Activated naive CD8-positive, alpha-beta T cell treated with anti-CD3 and anti-CD28 coated beads, Interleukin-2, amount 10 ng/mL, durations not matched to agents 7 days and 5 days (primary cell): Measurements from ENCODE around the gene CDC20. TPM values are rescaled to one million over a fixed set of nuclear protein-coding genes. Genes with fewer than 3 reads are reported as not detected.

ENCODE experiments used
- ATAC-seq: fragments of 150-1000 bp; cut with Tn5 transposase; one replicate; pipeline ENCODE4 v1.10.0; 2021; ENCODE audit warnings: low read depth, moderate library complexity
- POLR2A ChIA-PET: fragments of 350-600 bp; sonication (Branson Sonifier 250); formaldehyde crosslinking; loops from one replicate; lab custom pipeline; 2021; ENCODE audit warnings: antibody characterized with exemption; lab: Charles Lee
- DNase-seq: peaks from one replicate; pipeline ENCODE4 v3.0.0; 2021
- H3K27ac Mint-ChIP-seq: one replicate; pipeline ENCODE4 v1.8.0; 2022; ENCODE audit warnings: mild to moderate bottlenecking, mixed read lengths
- H3K27me3 Mint-ChIP-seq: one replicate; pipeline ENCODE4 v1.8.0; 2022; ENCODE audit warnings: mild to moderate bottlenecking, moderate library complexity, mixed read lengths
- H3K36me3 Mint-ChIP-seq: one replicate; pipeline ENCODE4 v1.8.0; 2021; ENCODE audit warnings: mild to moderate bottlenecking, mixed read lengths
- H3K4me1 Mint-ChIP-seq: one replicate; pipeline ENCODE4 v1.8.0; 2021; ENCODE audit warnings: mixed read lengths
- H3K4me3 Mint-ChIP-seq: one replicate; pipeline ENCODE4 v1.8.0; 2022; ENCODE audit warnings: mild to moderate bottlenecking, moderate library complexity, mixed read lengths
- H3K9me3 Mint-ChIP-seq: one replicate; pipeline ENCODE4 v1.8.0; 2021; ENCODE audit warnings: mixed read lengths
- total RNA-seq, 2 experiments: library from RNA; stranded (reverse); gene quantifications; one replicate each; pipeline ENCODE4 v1.2.3, GENCODE V29; 2021

Gene CDC20
- 100 to 1,000 TPM; 107 to 123 TPM for total RNA-seq

- DNase-seq (peak; percentile 99), ATAC-seq (peak; percentile 97)
- Mint-ChIP-seq H3K4me3 (peak within 1 kb of the TSS; percentile 95), H3K27me3 (no peaks in the 10 kb centered on the region), H3K36me3 (peaks cover 45% of the 10 kb centered on the region), H3K27ac (peak within 1 kb of the TSS; percentile 88), H3K4me1 (peaks cover 41% of the 10 kb centered on the region), H3K9me3 (no peaks in the 10 kb centered on the region)
- POLR2A ChIA-PET, result interaction anchor here (0.5 to 1.9 kb wide), 16 partner anchors 9 to 672 kb away, joined by 3 to 37 read pairs (median 4); partner anchors contain the start of genes C1orf50, ELOVL1, KDM4A and P3H1
Observed at GRCh38 chr1:43358746-43359693, at the start of gene CDC20. CDC20 (plus strand) TSS chr1:43358981; CDS start chr1:43359216, 235 bp downstream.

DNA sequence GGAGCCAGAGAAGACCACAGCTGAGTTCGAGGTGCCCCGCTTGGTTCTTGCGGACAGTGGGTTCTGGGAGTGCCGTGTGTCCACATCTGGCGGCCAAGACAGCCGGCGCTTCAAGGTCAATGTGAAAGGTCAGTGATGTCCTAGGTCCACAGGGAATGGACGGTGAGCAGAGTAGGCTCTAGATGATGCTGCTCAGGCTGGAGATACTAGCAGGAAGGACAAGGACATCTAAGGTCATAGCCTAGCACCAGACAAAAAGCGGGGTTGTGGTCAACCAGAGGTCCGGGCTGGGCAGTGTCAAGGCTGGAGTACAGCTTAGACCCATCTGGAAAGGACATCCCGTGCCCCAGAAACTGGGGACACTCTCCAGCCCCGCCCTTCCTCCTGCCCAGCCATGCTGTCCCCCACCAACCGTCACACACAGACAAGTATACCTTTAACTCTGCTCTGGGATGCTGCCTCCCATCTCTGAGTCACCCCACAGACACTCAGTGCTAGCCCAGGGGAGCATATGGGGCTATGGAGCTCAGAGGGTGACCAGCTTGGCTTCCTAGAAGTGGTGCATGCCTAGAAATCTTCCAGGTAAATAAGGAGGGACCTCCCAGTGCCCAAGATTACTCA, 49.3 kb upstream of the CDC20 start:
- DNase-seq, result no peak
- ATAC-seq, result no peak
- Mint-ChIP-seq H3K9me3 (no peaks in the 10 kb centered on the region), H3K27me3 (no peaks in the 10 kb centered on the region), H3K27ac (no peak overlapping the region), H3K36me3 (no peaks in the 10 kb centered on the region), H3K4me1 (no peaks in the 10 kb centered on the region), H3K4me3 (no peak overlapping the region)
- POLR2A ChIA-PET, result no interaction called here

- no peak for DNase-seq
- POLR2A ChIA-PET, result no interaction called here
- H3K27me3 Mint-ChIP-seq, result no peaks in the 10 kb centered on the region
- H3K4me1 Mint-ChIP-seq, result no peaks in the 10 kb centered on the region
- H3K27ac Mint-ChIP-seq, result no peak overlapping the region
- no peaks in the 10 kb centered on the region for H3K36me3 Mint-ChIP-seq
- no peak overlapping the region for H3K4me3 Mint-ChIP-seq
- ATAC-seq, result no peak
- H3K9me3 Mint-ChIP-seq, result no peaks in the 10 kb centered on the region
Observed at GRCh38 chr1:43311521-43311920, 47.3 kb upstream of the CDC20 start.

DNA sequence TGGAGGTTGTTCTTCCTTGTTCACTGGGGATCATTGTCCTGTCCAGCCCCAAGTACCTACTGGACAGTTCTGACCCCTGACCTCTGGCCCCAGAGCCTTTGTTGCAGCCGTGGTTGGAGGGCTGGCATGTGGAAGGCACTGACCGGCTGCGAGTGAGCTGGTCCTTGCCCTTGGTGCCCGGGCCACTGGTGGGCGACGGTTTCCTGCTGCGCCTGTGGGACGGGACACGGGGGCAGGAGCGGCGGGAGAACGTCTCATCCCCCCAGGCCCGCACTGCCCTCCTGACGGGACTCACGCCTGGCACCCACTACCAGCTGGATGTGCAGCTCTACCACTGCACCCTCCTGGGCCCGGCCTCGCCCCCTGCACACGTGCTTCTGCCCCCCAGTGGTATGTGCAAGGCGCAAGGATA, 46.6 kb upstream of the CDC20 start:
- no peak for ATAC-seq
- H3K4me3 Mint-ChIP-seq, result no peak overlapping the region
- no peak overlapping the region for H3K27ac Mint-ChIP-seq
- H3K36me3 Mint-ChIP-seq, result no peaks in the 10 kb centered on the region
- DNase-seq, result no peak
- no peaks in the 10 kb centered on the region for H3K27me3 Mint-ChIP-seq
- no peaks in the 10 kb centered on the region for H3K4me1 Mint-ChIP-seq
- H3K9me3 Mint-ChIP-seq, result no peaks in the 10 kb centered on the region
- POLR2A ChIA-PET, result no interaction called here

- Mint-ChIP-seq H3K9me3 (no peaks in the 10 kb centered on the region), H3K4me1 (no peaks in the 10 kb centered on the region), H3K4me3 (no peak overlapping the region), H3K27ac (no peak overlapping the region), H3K36me3 (no peaks in the 10 kb centered on the region), H3K27me3 (no peaks in the 10 kb centered on the region)
- ATAC-seq (no peak), DNase-seq (no peak)
- POLR2A ChIA-PET, result no interaction called here
Observed at GRCh38 chr1:43312663-43313515, 45.9 kb upstream of the CDC20 start.

DNA sequence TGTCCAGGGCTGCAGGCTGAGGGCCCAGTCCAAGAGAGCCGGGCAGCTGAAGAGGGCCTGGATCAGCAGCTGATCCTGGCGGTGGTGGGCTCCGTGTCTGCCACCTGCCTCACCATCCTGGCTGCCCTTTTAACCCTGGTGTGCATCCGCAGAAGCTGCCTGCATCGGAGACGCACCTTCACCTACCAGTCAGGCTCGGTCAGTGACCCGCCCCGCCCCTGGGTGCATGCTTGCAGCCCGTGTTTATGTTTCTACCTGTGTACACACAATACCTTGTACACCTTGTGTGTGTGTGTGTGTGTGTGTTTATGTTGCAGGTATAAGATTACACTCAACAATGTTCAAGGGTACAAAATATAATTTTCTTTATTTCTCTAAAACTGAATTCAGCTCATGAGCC, 45.0 kb upstream of the CDC20 start:
- POLR2A ChIA-PET, result no interaction called here
- Mint-ChIP-seq H3K9me3 (no peaks in the 10 kb centered on the region), H3K27me3 (no peaks in the 10 kb centered on the region), H3K27ac (no peak overlapping the region), H3K4me1 (no peaks in the 10 kb centered on the region), H3K4me3 (no peak overlapping the region), H3K36me3 (no peaks in the 10 kb centered on the region)
- no peak for ATAC-seq
- DNase-seq, result no peak

DNA sequence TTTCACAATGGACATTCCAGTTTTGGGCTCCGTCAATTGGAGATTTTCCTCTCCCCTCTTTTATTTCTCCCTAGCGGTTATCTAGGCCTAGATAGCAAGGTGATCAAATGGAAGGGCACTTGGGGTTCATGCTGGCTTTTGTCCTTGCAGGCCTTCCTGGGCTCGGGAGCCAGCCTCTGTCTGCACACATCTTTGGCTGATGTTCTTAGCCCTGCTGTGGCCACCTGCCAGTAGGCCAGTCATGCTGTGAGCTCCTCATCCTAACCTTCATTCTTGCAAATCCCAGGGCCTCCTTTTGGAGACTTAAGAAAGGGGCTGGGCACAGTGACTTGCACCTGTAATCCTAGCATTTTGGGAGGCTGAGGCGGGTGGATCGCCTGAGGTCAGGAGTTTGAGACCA, 44.5 kb upstream of the CDC20 start:
- no peak for ATAC-seq
- DNase-seq, result no peak
- Mint-ChIP-seq H3K36me3 (no peaks in the 10 kb centered on the region), H3K27me3 (no peaks in the 10 kb centered on the region), H3K4me1 (no peaks in the 10 kb centered on the region), H3K27ac (no peak overlapping the region), H3K4me3 (no peak overlapping the region), H3K9me3 (no peaks in the 10 kb centered on the region)
- POLR2A ChIA-PET, result no interaction called here

DNA sequence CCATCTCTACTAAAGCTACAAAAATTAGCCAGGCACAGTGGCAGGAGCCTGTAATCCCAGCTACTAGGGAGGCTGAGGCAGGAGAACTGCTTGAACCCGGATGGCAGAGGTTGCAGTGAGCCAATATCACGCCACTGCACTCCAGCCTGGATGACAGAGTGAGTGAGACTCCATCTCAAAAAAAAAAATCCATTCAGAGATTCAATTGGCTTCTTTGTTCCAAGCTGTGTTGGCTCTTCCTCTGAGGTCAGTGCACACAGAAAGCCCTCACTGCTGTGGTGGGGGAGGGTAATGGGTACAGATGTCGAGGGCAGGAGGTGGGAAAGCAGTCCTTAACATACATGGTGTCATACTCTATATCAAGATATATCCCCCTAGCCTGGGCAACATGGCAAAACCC, 43.3 kb upstream of the CDC20 start:
- Mint-ChIP-seq H3K27me3 (no peaks in the 10 kb centered on the region), H3K4me1 (no peaks in the 10 kb centered on the region), H3K36me3 (no peaks in the 10 kb centered on the region), H3K4me3 (no peak overlapping the region), H3K9me3 (no peaks in the 10 kb centered on the region), H3K27ac (no peak overlapping the region)
- ATAC-seq (no peak), DNase-seq (no peak)
- POLR2A ChIA-PET, result no interaction called here

GRCh38 chr1:43315963-43316737, 42.6 kb upstream of the CDC20 start:
- DNase-seq (no peak), ATAC-seq (no peak)
- Mint-ChIP-seq H3K4me1 (no peaks in the 10 kb centered on the region), H3K9me3 (no peaks in the 10 kb centered on the region), H3K27me3 (no peaks in the 10 kb centered on the region), H3K36me3 (no peaks in the 10 kb centered on the region), H3K27ac (no peak overlapping the region), H3K4me3 (no peak overlapping the region)
- POLR2A ChIA-PET, result no interaction called here

DNA sequence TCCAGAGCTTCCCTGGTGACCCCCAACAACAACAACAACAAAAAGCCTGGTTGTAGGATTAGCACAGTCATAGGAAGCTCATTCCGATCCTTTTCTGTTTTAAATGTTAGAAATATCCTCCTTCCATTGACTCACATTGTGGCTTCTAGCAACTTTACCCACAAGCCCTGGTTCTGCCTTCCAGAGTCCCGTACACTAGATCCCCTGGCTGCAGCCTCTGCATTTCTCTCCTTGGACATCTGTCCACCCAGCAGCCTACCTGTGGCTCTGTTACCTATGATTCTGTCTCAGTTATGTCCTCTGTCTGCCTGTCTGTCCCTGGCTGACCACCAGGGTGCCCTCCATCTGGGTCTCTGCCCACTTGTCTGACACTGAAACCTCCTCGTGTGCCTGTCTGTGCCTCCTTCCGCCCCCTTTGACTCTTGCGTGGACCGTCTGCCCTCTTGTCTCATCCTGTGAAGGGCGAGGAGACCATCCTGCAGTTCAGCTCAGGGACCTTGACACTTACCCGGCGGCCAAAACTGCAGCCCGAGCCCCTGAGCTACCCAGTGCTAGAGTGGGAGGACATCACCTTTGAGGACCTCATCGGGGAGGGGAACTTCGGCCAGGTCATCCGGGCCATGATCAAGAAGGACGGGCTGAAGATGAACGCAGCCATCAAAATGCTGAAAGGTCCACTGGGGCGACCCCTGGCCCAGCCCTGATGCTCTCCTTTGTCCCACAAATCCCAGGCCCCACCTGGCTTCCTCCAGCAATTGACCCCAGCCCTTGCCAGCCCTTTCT, 41.9 kb upstream of the CDC20 start:
- no peak overlapping the region for H3K4me3 Mint-ChIP-seq
- H3K36me3 Mint-ChIP-seq, result no peaks in the 10 kb centered on the region
- H3K4me1 Mint-ChIP-seq, result no peaks in the 10 kb centered on the region
- no peak overlapping the region for H3K27ac Mint-ChIP-seq
- H3K27me3 Mint-ChIP-seq, result no peaks in the 10 kb centered on the region
- no peaks in the 10 kb centered on the region for H3K9me3 Mint-ChIP-seq
- ATAC-seq (no peak), DNase-seq (no peak)
- POLR2A ChIA-PET, result no interaction called here

DNA sequence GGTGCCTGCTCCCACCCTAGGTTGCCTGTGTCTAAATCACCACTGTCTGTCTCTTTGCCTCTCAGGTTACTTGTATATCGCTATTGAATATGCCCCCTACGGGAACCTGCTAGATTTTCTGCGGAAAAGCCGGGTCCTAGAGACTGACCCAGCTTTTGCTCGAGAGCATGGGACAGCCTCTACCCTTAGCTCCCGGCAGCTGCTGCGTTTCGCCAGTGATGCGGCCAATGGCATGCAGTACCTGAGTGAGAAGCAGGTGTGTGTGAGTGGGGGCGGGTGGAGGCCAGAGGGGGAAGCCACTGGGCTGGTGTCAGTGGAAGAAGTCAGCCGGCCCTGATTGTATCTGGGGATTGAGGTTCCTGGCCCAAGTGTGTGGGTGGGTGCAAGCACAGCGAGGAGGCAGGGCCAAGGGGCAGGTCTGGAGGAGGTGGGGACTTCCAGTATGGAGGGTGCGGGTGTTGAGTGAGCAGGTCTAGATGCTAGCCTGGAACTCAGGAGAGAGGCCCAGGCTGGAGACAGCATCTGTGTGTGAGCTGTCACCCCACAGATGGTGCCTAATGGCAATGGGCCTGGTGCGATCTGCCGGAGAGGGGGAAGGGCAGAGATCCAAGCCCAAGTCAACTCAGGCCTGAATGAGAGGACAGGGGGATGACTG, 40.8 kb upstream of the CDC20 start:
- Mint-ChIP-seq H3K27ac (no peak overlapping the region), H3K36me3 (no peaks in the 10 kb centered on the region), H3K4me3 (no peak overlapping the region), H3K4me1 (no peaks in the 10 kb centered on the region), H3K27me3 (no peaks in the 10 kb centered on the region), H3K9me3 (no peaks in the 10 kb centered on the region)
- POLR2A ChIA-PET, result no interaction called here
- no peak for DNase-seq
- no peak for ATAC-seq

DNA sequence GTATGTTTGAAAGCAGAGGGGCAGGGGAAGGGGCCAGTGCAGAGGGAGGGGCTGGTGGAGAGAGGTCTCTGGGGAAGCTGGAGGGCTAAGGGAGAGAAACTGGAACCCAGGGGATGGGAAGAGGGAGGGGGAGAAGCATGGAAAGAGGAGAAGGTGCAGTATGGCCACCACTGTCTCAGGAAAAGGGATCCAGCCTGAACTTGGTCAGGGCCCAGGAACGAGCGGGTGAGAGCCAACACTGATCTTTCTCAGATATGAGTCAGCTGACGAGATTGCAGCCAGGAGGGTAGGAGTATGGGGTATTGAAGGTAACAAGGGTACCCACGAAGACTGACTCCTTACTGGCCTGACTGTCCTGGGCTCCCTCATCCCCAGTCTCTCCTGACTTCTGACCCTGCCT, 40.0 kb upstream of the CDC20 start:
- Mint-ChIP-seq H3K4me1 (no peaks in the 10 kb centered on the region), H3K27ac (no peak overlapping the region), H3K36me3 (no peaks in the 10 kb centered on the region), H3K9me3 (no peaks in the 10 kb centered on the region), H3K27me3 (no peaks in the 10 kb centered on the region), H3K4me3 (no peak overlapping the region)
- ATAC-seq (no peak), DNase-seq (no peak)
- POLR2A ChIA-PET, result no interaction called here
